PC-3 (cell line): ENCODE measurements around the gene MORC1.

Experiments
- CTCF ChIP-seq: fragments of 300-600 bp; sonication (generic); conservative IDR thresholded peaks from 2 replicates; pipeline ENCODE4 v1.5.1; 2017; ENCODE audit warnings: antibody characterized with exemption, low read depth, mild to moderate bottlenecking, low read length
- EZH2 ChIP-seq: fragments of 300-600 bp; sonication (generic); IDR thresholded peaks from one replicate; pipeline ENCODE4 v1.6.1; 2017; ENCODE audit warnings: antibody characterized with exemption, mild to moderate bottlenecking, low read length; ENCODE audit not compliant: unreplicated experiment
- EZH2phosphoT487 ChIP-seq: fragments of 300-600 bp; sonication (generic); IDR thresholded peaks from 2 replicates; pipeline ENCODE4 v1.6.1; 2018; ENCODE audit warnings: mild to moderate bottlenecking, antibody characterized with exemption, low read length, borderline replicate concordance

- no peak for TF ChIP-seq CTCF
- no peak for TF ChIP-seq EZH2
- TF ChIP-seq EZH2phosphoT487 = no peak
These were observed 144.9 kb downstream of the MORC1 start for GRCh38 chr3:108973019-108973418.
